ENCODE data around the gene B3GALNT2.
A peak's percentile ranks its signal among the peaks of the same experiment; 100 is the strongest.

Gene B3GALNT2

DNA sequence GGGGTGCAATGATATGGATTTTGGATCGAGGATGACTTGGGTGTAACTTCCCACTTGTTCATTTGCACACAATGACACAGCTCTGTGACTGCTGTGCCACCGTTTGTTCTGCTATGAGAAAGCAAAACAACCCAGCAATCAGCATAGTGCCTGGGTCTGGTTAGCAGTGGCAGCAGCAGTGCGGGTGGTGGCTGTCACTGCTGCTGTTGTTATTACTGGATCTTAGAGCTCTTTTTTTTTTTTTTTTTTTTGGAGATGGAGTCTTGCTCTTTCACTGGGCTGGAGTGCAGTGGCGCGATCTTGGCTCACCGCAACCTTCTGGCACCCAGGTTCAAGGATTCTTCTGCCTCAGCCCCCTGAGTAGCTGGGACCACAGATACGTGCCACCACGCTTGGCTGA, 80.2 kb downstream of the B3GALNT2 start:
- H3K79me2 ChIP-seq (ENCODE audit: insufficient read depth, low read depth), result no peaks in the 10 kb centered on the region

DNA sequence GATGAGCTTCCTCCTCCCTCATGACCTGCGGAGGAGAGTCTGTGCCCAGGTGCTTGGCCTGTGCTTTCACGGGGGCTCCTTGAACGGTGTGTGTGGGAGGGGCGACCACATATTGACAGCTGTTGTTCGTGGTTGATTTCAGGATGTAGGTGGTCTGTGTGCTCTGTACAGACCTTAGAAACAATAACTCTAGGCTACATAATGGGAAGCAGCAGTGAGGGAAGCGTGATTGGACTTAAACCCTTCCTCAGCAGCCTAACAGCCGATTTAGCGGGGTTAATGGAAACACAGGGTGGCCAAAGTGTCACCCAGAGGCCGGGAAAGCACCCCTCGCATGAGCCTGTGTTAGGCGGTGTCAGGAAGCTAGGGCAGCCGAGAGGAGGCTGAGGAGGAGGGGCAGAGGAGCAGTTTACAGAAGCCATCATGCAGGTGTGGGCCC, 81.0 kb downstream of the B3GALNT2 start:
- Histone ChIP-seq H3K27ac (no peak overlapping the region), H2AFZ (ENCODE audit: low read depth) (no peak overlapping the region), H3K4me1 (ENCODE audit: low read depth, poor library complexity, severe bottlenecking) (no peaks in the 10 kb centered on the region), H3K79me2 (ENCODE audit: insufficient read depth, low read depth) (no peaks in the 10 kb centered on the region), H3K36me3 (ENCODE audit: insufficient read depth) (no peaks in the 10 kb centered on the region), H3K4me3 (IDR thresholded peaks at IDR 0.05; ENCODE audit: insufficient read depth, low read depth, low read length) (no peak overlapping the region), H3K9ac (no peak overlapping the region), H3K4me2 (no peak overlapping the region), H4K20me1 (ENCODE audit: insufficient read depth) (no peaks in the 10 kb centered on the region), H3K27me3 (ENCODE audit: insufficient read depth, low read depth) (no peaks in the 10 kb centered on the region)
- TF ChIP-seq, protein P1, sequence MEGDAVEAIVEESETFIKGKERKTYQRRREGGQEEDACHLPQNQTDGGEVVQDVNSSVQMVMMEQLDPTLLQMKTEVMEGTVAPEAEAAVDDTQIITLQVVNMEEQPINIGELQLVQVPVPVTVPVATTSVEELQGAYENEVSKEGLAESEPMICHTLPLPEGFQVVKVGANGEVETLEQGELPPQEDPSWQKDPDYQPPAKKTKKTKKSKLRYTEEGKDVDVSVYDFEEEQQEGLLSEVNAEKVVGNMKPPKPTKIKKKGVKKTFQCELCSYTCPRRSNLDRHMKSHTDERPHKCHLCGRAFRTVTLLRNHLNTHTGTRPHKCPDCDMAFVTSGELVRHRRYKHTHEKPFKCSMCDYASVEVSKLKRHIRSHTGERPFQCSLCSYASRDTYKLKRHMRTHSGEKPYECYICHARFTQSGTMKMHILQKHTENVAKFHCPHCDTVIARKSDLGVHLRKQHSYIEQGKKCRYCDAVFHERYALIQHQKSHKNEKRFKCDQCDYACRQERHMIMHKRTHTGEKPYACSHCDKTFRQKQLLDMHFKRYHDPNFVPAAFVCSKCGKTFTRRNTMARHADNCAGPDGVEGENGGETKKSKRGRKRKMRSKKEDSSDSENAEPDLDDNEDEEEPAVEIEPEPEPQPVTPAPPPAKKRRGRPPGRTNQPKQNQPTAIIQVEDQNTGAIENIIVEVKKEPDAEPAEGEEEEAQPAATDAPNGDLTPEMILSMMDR (conservative IDR thresholded peaks at IDR 0.05; ENCODE audit: low read depth, low read length), result no peak

More for the DNA sequence above, 80.2 kb downstream of the B3GALNT2 start:
- TF ChIP-seq, protein P1 (conservative IDR thresholded peaks at IDR 0.05; ENCODE audit: low read depth, low read length), result no peak
- no peak overlapping the region for H3K27ac ChIP-seq
- no peak overlapping the region for H3K4me3 ChIP-seq (IDR thresholded peaks at IDR 0.05; ENCODE audit: insufficient read depth, low read depth, low read length)
- H3K4me2 ChIP-seq, result no peak overlapping the region
- H3K9ac ChIP-seq, result no peak overlapping the region
- no peaks in the 10 kb centered on the region for H3K4me1 ChIP-seq (ENCODE audit: low read depth, poor library complexity, severe bottlenecking)
- H3K36me3 ChIP-seq (ENCODE audit: insufficient read depth), result no peaks in the 10 kb centered on the region
- no peak overlapping the region for H2AFZ ChIP-seq (ENCODE audit: low read depth)
- no peaks in the 10 kb centered on the region for H4K20me1 ChIP-seq (ENCODE audit: insufficient read depth)
- H3K27me3 ChIP-seq (ENCODE audit: insufficient read depth, low read depth), result no peaks in the 10 kb centered on the region

DNA sequence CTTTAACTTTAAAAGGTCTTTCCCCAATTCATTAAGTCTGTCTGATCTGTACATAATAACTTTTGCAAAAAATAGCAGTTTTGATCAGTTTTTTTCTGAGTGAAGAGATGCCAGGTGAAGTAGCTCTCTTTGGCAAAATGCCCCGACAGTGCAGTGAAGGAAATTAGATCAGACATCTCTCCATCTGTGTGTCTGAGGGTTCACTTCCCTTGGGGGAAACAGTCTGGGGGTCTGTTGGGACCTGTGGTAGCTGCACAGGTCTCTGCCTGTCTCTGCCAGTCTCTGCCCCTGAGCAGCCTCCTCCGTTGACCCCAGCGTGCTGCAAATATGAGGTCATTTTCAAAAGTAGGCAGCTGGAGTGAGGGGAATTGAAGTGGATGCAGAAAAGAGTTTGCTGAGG, 82.5 kb downstream of the B3GALNT2 start:
- no peak overlapping the region for H3K27ac ChIP-seq
- no peaks in the 10 kb centered on the region for H3K79me2 ChIP-seq (ENCODE audit: insufficient read depth, low read depth)
- no peak overlapping the region for H2AFZ ChIP-seq (ENCODE audit: low read depth)
- no peak overlapping the region for H3K9ac ChIP-seq
- H3K4me1 ChIP-seq (ENCODE audit: low read depth, poor library complexity, severe bottlenecking), result no peaks in the 10 kb centered on the region
- H3K4me3 ChIP-seq (IDR thresholded peaks at IDR 0.05; ENCODE audit: insufficient read depth, low read depth, low read length), result no peak overlapping the region
- no peaks in the 10 kb centered on the region for H3K27me3 ChIP-seq (ENCODE audit: insufficient read depth, low read depth)
- no peaks in the 10 kb centered on the region for H3K36me3 ChIP-seq (ENCODE audit: insufficient read depth)
- TF ChIP-seq, protein P1 (conservative IDR thresholded peaks at IDR 0.05; ENCODE audit: low read depth, low read length), result no peak
- H3K4me2 ChIP-seq, result no peak overlapping the region
- no peaks in the 10 kb centered on the region for H4K20me1 ChIP-seq (ENCODE audit: insufficient read depth)

DNA sequence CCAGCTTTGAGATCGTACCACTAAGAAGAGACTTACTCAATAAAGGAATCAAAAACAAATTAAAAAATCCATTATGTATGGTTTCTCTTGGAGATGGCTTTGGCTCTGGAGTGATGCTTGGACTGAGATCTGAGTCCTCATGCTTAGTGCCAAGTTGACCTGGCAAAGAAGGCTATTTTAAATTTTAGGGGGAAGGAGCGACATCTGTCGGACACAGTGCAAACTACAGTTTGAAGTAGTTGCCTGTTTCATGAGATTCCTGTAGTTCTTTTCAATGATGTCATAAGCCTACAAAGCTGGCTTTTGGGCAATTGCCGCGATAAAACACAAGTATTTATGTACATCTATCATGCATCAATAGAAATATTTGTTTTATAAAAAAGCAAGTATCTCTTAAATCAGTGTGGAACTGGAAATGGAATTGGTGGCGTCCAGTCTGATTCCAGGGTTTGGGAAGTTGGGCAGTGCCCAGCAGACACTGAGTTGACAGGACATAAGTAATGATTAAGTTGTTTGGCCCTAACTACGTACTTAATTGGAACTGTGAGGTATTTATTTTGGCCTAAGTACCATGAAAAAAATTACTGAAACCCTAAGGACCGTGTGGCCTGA, 87.1 kb downstream of the B3GALNT2 start:
- Histone ChIP-seq H3K79me2 (ENCODE audit: insufficient read depth, low read depth) (no peaks in the 10 kb centered on the region), H3K4me1 (ENCODE audit: low read depth, poor library complexity, severe bottlenecking) (no peaks in the 10 kb centered on the region), H3K27ac (no peak overlapping the region), H3K36me3 (ENCODE audit: insufficient read depth) (no peaks in the 10 kb centered on the region), H3K4me2 (no peak overlapping the region), H2AFZ (ENCODE audit: low read depth) (no peak overlapping the region), H3K9ac (no peak overlapping the region), H4K20me1 (ENCODE audit: insufficient read depth) (no peaks in the 10 kb centered on the region), H3K4me3 (IDR thresholded peaks at IDR 0.05; ENCODE audit: insufficient read depth, low read depth, low read length) (no peak overlapping the region), H3K27me3 (ENCODE audit: insufficient read depth, low read depth) (no peaks in the 10 kb centered on the region)
- TF ChIP-seq, protein P1 (conservative IDR thresholded peaks at IDR 0.05; ENCODE audit: low read depth, low read length), result peak; percentile 96

All from KMS-11 (cell line).